GM19025 (cell line): Measurements from ENCODE around the gene RTL5.
"Not testable (repeated sequence)": the region's sequence is repeated elsewhere in the genome, so short reads cannot be mapped to it uniquely, and the experiment has no call there.

Experiments
- ATAC-seq: cut with Tn5 transposase; IDR thresholded peaks from one replicate; pipeline ENCODE4 v1.9.1; 2021; ENCODE audit warnings: mild to moderate bottlenecking, low read depth, moderate library complexity; ENCODE audit not compliant: unreplicated experiment

RTL5 gene

DNA sequence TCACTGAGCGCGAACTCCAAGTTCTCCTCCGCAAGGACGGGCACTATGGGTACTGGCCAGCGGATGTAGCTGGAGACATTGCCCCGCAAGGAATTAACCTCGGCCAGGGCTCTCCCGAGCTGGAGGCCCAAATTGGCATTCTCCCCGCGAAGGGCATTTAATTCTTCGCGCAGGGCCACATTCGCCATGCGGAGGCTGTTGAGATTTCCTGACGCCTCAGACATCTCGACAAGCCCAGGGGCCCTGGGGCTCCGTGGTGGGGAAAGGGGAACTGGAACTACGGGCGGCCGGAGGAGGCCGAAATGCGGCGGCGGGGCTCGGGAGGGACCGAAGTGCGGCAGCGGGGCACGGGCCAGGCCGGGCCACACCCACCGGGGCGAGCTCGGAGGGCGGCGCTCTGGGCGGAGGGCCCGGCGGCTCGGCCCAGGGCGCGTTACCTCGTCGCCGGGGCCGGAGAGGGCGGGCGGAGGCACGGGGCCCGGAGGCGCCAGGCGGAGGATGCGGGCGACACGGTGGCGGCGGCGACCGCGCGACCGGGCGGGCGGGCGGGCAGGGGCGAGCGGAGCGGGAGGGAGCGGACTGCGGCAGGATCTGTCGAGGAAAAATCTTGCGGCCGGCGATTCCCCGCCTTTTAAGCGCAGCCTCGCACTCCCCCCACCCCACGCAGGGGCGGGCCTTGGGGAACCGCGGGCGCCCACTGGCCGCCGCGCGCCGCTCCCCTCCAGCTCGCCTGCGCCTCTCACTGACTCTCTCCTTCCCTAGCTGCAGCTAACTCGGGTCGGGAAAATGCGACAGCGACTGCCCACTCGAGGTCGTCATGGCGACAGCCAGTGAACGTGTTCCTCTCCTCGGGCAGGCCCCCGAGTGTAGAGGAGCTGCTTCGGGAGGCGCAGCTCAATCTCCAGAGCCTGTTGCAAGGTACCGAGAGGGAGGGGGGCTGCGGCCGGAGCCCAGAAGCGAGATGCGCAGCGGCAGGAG is at the start of gene RTL5:
Gene RTL5, minus strand, starts transcription at position 599 of the 978 bp plus-strand sequence.
- ATAC-seq = peak; percentile 57

DNA sequence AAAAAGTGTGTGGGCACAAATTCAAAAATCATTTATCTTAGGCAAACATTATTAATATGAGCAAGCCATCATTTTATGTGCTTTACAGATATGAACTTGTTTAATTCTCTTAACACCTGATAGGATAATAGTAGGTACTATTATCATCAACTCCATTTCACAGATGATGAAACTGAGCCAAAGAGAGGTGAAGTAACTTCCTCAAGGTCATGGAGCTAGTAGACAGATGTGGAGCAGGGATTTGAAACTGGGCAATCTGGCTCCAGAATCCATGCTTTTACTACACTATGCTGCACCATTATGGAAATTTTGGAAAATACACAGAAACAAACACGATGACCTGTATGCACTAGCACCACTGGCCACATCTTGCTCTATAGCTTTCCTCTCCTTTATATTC is 48.8 kb upstream of the RTL5 start:
- no peak for ATAC-seq

DNA sequence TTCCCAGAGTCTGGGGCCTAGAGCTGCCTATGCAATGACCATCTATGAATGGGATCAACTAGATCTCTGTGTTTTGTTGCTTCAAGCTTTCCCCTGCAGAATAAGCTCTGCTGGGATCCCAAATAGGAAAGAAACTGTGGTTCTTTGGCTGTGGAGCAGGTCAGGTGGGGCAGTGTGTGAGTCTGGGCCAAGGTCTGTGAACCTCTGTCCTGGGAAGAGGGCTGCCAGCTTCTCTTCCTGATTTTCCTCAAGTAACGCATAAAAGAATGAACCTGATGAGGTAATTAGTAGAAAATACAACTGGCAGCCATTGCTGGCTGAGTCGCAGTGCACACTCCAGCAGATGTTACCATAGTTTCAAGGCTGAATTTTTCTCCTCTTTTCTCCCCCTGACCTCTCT is 45.3 kb upstream of the RTL5 start:
- ATAC-seq = no peak

DNA sequence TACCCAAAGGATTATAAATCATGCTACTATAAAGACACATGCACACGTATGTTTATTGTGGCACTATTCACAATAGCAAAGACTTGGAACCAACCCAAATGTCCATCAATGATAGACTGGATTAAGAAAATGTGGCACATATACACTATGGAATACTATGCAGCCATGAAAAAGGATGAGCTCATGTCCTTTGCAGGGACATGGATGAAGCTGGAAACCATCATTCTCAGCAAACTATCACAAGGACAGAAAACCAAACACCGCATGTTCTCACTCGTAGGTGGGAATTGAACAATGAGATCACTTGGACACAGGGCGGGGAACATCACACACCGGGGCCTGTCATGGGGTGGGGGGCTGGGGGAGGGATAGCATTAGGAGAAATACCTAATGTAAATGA is 44.6 kb upstream of the RTL5 start:
- not testable (repeated sequence) for ATAC-seq

DNA sequence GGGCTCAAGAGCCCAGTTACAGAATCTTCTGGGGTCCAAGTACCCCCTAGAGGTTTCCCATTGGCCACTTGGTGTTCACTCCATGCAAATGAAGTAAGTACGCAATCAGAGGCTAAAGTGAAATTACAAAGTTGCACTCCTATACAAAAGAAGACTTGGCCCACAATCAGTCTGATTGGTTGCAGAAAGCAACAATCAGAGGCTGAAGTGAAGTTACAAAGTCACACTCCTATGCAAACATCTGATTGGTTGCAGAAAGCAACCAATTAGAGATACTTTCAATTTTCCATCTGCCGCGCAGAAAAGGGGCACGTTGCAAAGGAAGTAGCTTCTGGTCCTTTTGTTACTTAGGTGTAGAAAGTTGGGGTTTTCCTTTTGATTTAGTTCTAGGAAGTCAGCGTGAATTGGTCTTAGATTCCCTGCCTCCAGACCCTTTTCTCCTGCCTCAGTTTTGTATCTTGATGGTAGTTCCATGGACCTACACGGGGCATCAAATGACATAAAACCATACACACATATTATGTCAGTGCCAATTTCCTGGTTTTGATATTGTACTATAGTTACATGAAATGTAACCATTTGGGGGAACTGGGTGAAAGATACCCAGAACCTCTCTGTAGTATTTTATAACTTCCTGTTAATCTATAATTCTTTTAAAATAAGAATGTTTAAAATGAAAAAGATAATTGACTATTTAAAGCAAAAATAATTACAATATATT is 37.5 kb upstream of the RTL5 start:
- ATAC-seq = no peak

DNA sequence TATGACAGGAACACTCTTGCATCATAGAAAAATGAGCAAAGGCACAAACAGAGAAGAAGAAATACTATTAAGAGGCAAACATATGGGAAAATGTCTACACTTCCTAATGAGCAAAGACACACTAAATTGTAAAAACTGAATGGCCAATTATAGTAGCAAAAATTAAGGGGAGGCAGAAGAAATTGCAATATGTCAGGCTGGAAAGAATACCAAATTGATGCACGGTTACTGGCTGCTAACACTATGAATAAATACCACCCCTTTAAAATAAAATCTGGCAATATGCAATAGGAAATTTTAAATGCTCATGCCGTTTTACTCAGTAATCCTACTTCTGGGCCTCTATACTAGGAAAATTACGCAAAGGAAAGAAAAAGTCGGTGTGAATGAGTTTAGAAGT is 33.8 kb upstream of the RTL5 start:
- ATAC-seq = no peak

DNA sequence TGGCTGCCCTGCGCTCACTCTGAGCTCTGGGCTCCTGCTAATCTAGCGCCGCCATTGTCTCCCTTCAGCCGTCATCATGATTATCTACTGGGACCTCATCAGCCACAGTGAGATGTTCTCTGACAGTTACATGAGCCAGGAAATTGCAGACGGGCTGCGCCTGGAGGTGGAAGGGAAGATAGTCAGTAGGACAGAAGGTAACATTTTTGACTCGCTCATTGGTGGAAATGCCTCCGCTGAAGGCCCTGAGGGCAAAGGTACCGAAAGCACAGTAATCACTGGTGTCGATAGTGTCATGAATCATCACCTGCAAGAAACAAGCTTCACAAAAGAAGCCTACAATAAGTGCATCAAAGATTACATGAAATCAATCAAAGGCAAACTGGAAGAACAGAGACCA is 28.1 kb upstream of the RTL5 start:
- no peak for ATAC-seq

DNA sequence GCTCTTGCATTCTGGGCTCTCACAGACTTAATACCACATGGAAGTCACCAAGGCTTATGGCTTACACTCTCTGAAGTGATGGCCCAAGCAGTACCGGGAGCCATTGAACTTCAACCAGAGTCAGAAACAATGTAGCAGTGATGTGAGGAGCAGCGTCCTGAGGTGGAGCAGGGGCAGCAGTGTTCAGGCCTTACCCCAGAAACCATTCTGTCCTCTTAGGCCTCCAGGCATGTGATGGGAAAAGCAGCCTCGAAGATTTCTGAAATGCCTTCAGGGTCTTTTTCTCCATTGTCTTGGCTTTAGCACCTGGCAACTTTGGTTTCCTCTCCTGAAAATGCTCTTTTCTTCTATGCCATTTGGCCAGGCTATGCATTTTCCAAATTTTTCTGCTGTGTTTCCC is 27.1 kb upstream of the RTL5 start:
- no peak for ATAC-seq

DNA sequence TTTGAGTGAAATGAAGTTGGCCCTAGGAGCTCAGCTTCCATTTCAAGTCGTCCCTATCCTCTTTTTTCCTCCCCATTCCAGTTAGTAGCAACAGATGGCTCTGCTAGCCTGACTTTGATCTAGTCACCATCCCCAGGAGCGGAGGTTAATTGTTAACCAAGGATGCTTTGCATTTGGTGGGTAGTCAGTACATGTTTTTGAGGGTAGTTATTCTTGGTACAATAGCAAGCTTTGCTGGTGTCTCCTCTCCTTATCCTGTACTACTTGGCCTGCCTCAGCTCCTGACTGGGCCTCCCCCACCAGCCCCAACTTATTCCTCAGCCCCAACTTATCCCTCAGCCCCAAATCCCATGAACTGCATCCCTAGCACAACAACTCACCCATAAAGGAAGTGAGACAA is 14.8 kb upstream of the RTL5 start:
- no peak for ATAC-seq

DNA sequence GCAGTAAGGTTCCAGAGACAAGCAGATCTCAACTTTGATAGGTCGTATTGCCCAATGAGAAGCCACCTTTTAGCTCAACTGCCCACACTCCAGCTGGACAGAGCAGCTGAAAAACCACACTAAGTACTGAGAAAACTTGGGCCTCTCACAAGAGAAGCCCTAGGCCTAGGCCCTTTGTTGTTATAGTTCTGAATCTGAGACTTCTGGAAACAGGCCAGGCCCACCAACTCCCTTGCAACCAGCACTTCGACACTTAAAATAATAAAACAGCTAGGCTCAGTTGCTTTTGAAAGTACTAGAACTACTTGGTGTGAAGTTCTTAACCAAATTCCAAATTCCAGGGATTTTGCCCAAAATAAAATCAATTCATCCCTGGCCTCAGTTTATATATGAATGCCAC is 13.5 kb upstream of the RTL5 start:
- no peak for ATAC-seq

DNA sequence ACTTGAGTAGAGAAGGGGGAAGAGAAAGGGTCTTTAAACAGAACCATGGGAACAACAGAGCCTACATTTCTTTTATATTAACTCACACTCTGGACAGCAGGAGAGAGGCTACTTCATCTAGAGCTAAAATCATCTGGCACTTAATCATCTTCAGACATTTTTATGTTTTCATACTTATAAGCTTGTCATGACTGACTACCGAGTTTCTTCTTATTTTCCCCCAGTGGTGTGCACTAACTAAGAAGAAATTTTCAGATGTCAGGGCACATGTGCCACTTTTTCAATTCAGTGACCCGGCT is 11.8 kb upstream of the RTL5 start:
- ATAC-seq = no peak

DNA sequence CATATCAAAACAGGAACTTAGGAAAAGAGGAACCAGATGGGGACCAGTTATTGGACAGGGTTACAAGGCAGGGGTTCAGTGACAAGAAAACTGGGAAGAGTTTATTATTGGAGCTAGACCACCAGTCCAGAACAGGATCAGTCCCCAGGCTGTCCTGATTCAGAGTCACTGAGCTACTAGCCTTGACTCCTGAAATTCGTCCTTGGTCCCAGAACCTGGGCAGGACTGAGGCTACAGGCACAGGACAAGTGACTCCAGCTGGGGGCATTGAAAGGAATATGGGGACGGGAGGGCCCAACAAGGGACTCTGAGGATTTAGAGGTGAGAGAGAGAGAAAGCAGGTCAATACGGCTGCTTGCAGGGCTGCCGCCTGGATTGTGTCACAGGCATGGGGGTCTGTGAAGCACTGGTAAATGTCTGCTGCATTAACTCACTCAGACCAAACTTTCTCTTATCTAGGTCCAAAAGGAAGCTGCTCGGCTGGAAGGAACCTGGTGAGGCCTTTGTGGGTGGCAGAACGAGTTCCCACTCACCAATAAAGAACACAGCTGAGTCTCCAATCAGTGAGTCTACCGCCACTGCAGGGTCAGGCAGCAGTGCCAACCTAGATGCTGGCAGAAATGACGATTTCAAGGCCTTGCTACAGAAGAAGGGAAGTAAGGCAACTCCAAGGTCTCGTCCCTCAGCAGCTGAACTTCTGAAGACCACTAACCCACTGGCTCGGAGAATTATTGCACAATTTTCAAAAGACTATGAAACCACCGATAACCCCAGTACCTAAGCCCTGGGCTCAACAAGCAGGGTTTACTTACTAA is 11.3 kb upstream of the RTL5 start:
- no peak for ATAC-seq

DNA sequence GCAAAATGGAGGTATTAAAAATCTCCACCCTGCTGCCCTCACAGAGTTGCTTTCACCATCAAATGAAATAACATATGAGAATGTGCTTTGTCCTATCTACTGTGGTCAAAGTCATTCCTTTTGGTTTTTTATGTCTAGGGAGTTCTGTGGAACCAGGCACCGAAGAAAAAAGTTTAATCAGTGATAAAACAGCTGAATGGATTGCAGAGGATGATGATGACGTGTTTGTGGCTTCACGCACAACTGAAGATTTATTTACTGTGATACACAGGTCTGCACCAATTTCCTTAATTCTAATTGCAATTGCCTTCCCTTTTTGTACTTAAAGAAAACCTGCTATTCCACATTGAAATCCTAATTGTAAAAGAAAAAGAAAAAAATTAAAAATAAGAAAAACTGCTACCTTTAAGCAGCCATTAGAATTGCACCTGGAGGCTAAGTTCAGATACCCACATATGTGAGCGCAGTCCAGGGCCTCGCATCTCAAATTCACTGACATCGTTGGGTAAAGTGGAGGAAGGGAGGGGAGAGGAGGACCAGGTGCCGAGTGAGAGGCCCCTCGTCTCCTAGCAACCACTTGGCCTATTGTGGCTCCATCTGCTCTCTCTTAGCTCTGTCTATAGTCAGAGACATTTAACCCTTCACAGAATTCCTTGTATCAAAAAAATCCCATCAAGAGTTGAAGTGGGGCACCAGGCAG is 10.5 kb upstream of the RTL5 start:
- ATAC-seq = no peak

DNA sequence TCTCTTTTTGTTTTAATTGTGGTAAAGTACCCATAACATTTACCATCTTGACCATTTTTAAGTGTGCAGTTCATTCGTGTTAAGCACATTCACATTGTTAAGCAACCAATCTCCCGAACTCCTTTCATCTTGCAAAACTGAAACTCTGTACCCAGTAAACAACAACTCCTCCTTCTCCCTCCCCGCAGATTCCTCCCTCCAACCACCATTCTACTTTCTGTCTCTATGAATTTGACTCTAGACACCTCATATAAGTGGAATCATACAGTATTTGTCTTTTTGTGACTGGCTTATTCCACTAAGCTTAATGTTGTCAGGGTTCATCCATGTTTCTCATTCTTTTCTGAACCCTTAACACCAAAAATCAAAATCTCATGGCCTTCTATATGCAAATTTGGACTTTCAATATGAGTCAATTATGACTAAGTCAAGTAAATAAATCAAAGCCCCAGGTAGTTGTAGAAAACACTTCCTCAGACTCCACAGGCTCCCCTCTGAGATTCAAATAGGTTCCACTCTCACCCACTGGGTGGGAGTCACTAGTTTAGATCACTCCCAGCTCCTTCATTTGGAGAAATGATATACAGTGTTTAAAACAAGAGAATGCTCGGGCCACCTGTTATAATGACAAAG is 9.8 kb upstream of the RTL5 start:
- ATAC-seq = peak; percentile 49

DNA sequence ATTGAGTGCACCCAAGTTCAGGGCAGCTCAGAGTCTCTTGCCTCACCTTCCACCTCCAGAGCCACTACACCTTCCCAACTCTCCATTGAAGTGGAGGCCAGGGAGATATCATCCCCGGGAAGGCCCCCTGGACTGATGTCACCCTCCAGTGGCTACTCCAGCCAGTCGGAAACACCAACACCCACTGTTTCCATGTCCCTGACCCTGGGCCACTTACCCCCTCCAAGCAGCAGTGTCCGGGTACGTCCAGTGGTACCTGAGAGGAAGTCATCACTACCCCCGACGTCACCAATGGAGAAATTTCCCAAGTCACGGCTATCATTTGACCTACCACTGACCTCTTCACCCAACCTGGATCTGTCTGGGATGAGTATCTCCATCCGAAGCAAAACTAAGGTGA is 7.8 kb upstream of the RTL5 start:
- ATAC-seq = no peak

DNA sequence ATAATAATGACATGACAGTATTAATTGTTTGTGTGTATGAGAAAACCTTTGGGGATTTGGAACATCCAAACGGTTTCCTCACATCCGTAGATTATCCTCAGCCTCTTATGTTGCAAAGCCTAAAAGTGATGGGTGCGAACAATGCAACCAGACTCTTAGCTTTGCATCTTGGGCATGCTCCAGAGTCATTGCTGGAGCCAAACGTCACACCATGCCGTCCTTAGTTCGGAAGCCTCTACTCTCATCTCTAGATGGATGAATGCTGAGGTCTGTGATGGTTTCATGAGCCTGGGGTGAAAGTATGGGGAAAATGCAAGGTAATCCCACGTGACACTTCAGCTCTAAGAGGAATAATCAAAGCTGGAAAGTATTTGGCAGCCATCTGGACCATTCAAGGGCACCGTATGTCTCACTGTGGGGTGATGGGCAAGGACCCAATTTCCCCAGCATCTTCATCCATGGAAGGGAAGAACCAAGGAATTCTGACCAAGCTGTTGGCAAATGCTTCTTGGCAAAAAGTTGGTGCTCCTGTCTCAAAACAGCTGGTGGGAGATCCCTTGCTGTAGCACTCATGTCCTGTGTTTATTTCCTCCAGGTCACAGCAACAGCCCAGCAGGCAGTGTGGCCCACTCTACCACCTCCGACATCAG is 6.3 kb upstream of the RTL5 start:
- no peak for ATAC-seq

DNA sequence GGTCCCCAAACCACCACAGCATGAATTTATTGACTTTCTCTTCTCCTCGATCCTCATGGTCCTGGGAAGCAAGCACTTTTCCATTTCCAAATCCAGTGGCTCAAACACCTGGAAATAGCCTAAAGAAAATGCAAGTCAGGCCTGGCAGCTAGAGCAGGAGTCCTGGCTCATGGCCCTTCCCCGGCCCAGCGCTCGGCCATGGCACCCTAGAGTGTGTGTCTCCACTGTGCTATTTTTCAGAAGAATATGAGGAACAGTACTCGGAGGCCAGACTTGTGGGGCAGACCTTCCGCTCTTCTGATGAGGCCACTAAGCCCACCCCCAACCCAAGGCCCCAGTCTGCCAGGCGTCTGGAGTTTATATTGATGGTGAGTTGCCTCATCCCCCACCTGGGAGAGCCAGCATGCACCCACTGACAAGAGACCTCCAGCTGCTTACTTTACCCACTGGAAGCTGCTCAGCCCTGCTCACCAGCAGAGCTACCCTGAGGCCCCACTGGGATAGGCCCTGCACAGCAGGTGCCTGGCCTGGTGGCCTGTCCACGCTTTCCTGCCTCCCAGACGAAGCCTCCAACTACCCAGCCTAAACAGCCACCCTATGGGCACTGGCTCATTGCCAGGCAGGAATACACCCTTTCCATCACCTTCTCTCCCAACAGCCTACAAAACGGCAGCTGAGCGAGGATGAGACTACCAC is 2.3 kb upstream of the RTL5 start:
- no peak for ATAC-seq

DNA sequence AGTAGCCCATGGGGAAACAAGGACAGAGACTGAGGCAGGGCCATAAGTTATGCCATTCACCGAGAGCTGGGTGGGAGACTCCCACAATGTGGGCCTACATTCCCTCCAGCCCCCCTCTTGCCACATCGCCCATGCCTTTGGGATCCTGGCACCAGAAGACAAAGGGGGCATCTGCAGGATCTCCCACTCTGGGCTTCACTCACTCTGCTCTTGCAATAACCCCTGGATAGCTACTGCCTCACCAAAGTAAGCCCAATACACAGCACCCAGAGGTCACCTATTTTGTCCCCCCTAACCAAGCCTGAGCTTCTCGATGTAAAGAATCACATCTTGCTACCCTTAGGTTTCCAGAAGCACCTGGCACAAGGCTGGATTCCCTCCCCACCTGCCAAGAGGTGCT is 741 bp upstream of the RTL5 start:
- no peak for ATAC-seq

DNA sequence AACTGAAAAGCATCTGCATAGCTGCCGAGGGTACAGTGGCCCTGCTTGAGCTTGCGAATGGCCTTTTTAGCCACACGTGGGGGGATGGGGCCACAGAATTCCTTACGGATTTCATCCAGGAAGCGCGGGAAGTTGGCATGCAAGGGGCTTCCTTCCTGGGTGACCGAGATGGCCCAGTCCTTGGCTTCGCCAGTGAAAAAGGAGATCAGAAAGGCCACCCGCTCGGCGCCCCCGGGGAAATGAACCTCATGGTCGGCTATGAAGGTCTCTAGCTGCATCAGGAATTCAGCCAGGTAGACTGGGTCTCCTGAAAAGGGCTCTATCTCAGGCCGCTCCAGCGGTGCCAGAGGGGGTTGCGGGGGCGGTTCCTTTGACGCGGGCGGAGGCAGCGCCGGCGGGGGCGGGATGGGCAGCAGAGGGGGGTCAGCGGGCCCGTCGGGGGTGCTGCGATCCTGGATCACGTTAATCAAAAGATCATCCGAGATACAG is 909 bp downstream of the RTL5 start:
- no peak for ATAC-seq
